ENCODE results near the gene CNTNAP2.

CNTNAP2 gene

DNA sequence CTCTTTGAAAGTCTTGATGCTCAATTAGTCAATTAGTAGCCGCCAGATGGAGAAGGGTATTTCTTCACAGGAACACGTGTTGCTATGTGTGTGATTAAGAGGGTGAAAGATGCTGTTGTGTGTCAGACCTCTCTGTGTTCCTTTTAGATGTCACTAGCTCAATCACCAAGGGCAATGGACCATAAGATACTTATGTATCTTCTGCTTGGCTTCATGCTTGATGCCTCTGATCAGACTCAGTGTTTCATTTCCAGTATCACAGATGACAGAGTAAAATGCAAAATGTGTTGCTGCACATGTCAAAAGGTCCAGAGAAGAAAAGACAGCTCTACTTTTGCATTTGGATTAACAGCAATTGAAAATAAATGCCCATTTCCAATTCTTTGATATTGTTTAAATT, 865.9 kb downstream of the CNTNAP2 start:
- in situ Hi-C loops (cut with HindIII; ENCODE audit: low sequenced_read_pairs), result no loop called here

DNA sequence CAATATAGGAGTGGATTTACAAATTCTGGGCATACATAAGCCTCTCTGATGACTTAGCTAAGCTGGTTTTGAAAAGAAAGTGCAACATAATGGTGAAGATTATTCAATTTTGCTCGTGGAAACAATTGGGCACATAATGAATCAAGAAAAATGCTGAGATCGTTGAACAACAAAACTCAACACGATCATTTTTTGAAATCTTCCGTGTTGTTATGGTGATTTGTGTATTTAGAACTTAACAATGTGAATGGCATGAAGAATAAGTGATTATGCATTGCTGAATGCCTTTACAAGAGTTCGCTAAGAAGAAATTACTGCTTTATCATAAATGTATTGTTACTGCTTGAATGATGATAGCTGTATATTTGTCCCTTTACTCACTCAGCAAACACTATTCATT, 875.0 kb downstream of the CNTNAP2 start:
- in situ Hi-C loops (cut with HindIII; ENCODE audit: low sequenced_read_pairs), result no loop called here

DNA sequence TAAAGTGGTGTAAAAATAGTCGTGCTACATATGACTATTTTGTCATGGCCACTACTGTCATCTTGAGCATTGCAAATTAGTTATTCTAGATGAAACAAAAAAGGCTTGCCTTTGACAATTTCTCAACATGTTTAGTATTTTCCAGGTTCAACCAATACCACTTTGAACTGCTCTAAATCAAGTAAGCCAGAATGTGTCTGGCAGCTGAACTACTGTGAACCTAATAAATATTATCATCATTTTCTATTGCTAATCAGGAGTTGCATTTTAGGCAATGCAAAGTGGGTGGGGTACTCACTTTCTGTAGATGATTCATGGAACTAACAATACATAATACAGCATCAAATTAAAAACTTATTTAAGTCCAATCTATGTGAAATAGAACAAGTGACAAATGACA, 877.2 kb downstream of the CNTNAP2 start:
- in situ Hi-C loops (cut with HindIII; ENCODE audit: low sequenced_read_pairs), result no loop called here

DNA sequence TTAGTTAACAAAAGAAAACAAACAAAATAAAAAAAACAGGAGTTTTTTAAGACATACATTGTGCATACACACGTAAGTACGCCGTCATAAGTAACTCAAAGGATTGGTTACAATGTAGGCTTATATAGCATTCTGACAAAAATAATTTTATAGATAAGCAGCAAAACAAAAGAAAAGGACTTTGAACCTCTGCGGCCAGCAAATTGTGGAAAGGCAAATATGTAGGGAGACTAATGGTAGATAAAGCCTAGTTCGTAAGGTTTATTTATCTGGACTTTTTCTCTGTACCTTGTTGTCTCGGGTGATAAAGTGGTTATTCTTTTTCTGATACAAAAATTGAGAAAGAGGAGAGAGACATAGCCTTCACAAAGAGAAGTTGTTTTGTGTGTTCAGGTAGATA, 891.9 kb downstream of the CNTNAP2 start:
- in situ Hi-C loops (cut with HindIII; ENCODE audit: low sequenced_read_pairs), result no loop called here

DNA sequence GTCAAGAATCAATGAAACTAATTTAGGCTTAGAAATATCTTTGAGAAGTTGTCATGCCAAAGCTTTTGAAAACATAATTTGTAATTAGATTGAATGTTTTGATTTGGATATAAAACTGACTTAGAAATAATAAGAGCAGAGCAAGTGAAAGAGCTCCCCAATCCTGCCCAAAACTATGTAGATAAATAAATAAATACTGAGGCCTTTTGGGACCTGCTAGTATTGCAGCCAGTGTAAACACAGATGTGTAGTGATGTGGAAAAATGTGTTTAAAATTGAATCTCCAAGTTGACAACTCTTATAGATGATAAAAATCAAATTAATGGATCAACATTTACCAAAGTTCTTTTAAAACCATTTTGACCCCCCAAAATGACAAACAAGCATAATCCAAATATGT, 896.1 kb downstream of the CNTNAP2 start:
- in situ Hi-C loops (cut with HindIII; ENCODE audit: low sequenced_read_pairs), result no loop called here

DNA sequence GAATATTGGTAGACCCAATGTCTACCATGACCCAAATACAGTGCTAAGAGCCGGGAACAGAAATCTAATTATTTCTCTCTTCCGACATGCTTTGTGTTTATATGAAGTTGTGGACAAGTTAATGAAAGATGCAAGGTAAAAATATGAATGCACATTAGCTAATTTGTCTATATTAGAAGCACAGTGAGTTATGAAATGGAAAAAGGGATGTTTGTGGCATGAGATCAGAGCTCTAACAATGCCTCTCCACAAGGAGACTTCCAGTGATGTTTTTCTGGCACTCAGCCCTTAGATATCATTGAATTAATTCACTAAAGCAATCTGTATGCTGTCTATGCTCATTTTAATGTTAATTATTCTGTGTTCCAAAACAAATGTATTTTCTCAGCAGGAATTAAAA, 897.2 kb downstream of the CNTNAP2 start:
- in situ Hi-C loops (cut with HindIII; ENCODE audit: low sequenced_read_pairs), result no loop called here

DNA sequence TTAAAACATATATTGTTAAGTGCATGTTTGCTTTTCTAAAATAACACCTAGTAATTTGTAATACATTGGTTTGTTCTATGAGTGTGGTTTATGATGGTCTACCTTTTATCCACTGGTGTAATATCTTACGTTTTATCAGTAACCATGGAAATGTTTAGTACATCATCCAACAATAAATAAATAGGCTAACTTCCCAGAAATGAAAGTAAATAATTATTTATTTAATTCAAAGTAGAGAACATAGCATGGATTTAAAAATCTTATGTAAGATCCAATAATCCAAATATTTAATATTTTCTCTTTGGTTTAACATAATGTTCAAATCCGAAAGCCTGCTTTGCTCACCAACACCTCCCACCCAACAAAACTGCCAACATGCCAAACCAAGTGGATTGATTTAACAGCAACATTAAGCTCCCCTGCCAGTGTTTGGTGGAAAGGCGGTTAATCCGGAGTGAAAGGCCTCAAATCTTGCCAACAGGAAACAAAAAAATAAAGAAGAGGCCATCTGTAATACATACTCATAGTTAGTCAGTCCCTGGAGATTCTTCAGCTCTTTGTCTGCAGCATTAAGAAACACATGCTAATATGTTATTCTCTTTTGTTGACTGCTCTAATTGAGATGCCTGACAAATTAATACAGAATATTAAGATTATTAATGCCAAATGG, 897.8 kb downstream of the CNTNAP2 start:
- in situ Hi-C loops (cut with HindIII; ENCODE audit: low sequenced_read_pairs), result no loop called here

DNA sequence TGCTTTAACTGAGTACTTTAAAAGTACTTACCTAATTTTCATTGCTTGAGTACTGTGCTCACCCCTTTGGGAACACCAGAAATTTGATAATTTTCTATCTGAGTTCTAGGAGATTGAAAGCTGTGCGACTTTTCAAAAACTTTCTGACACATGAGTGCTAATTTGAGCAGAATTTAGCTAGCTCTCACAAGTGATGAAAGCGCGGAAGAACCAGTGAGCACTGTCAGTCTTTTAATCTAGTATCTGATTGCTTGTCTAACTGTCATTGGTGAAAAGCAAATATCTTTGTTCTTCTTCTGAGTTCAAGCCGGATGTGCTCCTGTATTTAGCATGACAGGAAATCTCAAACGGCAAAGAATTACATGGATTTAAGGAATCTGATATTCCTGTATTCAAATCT, 899.4 kb downstream of the CNTNAP2 start:
- in situ Hi-C loops (cut with HindIII; ENCODE audit: low sequenced_read_pairs), result no loop called here

DNA sequence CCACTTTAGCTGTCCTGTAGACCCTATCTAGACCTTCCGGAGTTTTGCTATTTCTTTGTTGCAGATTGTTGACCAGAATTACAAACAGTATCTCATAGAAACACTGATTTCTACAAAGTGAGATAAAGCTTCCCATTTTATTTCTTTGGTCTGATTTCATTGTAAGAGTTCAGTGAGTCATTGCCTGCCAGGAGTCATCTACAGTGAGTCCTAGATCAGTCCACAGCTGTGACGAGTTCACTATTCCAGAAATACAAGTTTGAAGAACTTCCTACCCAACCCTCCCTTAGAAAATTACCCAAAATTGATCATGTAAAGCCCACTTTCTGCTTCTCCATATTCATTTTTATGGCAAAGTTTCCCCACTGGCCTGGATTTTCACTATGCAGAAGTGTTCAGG, 905.5 kb downstream of the CNTNAP2 start:
- in situ Hi-C loops (cut with HindIII; ENCODE audit: low sequenced_read_pairs), result no loop called here

DNA sequence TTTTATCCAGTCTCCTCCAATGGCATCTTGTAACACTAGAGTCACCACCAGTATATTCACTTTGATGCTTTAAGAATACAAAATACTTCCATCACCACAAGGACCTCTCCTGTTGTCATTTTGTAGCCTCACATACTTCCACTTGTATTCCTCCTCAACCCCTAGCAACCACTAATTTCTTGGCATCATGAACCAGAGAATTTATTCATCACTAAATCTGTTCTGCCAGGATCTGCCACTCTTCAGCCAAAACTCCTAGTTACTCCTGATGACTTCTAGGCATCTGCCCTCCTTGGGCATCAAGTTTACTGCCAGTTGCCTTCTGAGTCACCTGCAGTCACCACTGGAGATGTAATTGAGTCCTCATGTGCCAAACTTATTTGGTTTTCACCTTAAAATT, 906.8 kb downstream of the CNTNAP2 start:
- in situ Hi-C loops (cut with HindIII; ENCODE audit: low sequenced_read_pairs), result no loop called here

DNA sequence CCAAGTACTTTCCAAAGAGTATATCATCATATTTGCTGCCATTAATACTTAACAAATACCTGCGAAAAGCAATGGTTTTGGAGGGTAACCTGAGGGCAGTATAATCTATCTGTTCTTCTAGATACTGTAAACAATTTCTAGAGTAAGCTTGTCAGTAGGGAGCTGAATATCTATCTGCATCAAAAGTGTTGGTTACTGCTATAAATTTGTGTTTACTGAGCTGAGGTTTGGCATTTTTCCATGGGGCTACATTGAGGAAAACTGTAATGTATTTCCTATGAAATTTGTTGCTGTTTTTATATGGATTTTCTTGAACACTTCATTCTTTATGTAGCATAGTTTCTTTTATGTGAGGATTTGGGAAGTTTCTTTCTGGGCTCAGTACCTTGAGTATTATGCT, 913.4 kb downstream of the CNTNAP2 start:
- in situ Hi-C loops (cut with HindIII; ENCODE audit: low sequenced_read_pairs), result no loop called here

DNA sequence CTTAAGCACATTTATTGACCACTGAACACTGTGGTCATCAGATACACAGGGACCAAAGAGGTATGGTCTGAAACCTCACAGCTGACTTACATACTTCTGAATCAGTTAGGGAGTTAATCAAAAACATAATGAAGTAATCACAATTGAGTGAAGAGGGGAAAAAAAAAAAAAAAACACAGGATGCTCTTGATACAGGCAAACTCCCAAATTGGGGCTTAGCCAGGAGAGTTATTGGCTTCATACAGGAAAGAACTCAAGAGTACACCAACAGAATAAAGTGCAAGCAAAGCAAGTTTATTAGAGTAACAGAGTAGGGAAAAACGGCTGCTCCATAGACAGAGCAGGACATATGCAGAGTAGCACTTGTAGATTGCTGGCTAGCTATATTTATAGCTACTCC, 917.0 kb downstream of the CNTNAP2 start:
- in situ Hi-C loops (cut with HindIII; ENCODE audit: low sequenced_read_pairs), result no loop called here

DNA sequence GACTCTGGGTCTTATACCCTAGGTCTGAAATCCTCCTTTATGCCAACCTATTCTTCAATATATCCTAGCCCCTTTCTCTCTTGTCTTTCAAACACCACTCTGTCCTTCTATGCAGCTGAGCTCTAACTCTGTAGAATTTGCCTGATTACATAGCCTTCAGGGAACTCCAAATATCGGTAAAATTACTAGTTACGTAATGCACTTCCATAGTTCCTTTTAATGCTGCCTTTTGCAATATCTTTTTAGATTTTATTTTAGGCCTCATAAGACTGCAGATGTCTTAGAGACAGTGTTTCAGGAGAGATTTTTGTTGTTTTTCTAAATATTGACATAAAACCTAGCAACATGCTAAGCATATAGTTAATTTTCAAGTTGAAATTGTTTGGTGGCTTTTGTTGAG, 924.8 kb downstream of the CNTNAP2 start:
- in situ Hi-C loops (cut with HindIII; ENCODE audit: low sequenced_read_pairs), result no loop called here

DNA sequence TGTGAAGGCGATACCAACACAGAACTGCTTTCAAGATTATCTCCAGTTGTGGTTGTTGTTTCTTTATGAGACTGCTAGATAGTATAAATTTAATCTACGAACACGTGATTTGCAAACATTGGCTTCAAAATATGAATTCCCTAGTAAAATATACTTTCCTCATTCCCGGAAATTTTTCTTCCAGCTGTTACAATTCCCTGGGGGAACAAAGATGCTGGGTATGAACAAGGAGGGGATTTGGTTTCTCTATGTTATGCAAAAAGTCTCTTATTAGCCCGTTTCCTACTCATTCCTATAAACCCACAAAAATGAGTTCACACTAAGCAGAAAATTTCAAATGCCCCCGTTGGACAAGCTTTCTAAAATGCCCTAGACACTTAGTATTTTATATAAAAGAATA, 928.3 kb downstream of the CNTNAP2 start:
- in situ Hi-C loops (cut with HindIII; ENCODE audit: low sequenced_read_pairs), result no loop called here

DNA sequence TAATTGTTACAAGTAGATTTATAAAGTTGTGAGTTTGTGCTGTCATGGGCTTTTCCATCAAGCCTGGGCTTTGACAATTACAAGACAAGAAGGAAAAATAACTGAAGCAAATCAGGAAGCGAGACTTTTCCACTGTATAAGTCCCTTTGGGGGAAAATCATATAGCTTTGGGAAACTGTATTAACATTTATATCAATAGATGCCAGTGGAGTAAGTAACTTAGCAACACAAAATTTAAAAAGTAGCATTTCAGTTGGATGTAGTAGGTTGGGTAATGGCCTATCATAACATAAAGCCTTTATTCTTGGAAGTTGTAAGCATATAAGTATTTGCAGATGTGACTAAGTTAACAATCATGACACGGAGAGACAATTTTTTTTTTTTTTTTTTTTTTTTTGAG, 931.1 kb downstream of the CNTNAP2 start:
- in situ Hi-C loops (cut with HindIII; ENCODE audit: low sequenced_read_pairs), result no loop called here

DNA sequence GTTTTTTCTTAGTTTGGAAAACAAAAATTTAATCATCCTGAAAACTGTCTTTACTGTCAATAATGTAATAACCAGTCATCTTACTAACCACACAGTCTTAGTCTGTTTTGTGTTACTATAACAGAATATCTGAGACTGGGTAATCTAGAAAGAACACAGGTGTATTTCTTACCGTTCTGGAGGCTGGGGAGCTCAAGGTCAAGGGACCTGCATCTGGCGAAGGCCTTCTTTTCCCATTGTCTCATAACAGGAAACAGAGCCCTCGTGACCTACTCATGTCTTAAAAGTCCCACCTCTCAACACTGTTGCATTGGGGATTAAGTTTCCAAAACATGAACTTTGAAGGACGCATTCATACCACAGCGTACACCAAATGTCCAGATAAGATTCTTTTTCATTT, 932.3 kb downstream of the CNTNAP2 start:
- in situ Hi-C loops (cut with HindIII; ENCODE audit: low sequenced_read_pairs), result no loop called here

DNA sequence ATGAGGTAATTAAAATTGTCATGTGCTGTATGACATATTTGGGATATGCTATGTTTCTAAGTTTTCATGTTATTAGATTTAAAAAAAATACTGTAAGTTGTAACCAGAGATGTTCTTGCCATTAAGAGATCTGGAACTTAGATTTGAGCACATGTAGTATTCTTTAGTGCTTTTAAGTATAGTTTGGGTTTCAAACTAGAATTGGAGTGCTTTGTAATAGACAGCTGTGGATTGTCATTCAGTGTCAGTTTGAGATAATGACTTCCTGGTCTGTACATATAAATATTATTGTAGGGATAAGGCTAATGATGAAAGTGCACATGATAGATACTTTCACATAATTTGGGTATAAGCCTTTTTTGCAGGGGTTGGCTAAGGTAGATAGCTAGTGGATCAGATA, 936.2 kb downstream of the CNTNAP2 start:
- in situ Hi-C loops (cut with HindIII; ENCODE audit: low sequenced_read_pairs), result no loop called here

DNA sequence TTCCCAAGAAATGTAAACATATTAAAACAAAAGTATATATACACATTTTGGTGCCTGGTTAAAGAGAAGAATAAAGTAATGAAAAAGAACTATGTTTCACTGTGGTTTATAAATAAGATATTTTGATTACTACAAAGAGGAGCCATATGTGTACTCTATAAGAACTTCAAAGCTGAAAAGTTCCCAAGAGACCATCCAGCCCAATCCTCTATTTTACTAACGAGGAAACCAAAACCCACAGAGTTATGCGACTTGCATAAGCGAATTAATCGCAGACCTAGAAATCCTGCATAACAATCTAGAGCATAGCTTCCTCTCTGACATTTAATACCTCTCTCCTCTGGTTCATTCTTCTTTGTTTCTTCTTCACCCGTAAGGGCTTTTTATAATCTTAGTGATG, 937.1 kb downstream of the CNTNAP2 start:
- in situ Hi-C loops (cut with HindIII; ENCODE audit: low sequenced_read_pairs), result no loop called here

DNA sequence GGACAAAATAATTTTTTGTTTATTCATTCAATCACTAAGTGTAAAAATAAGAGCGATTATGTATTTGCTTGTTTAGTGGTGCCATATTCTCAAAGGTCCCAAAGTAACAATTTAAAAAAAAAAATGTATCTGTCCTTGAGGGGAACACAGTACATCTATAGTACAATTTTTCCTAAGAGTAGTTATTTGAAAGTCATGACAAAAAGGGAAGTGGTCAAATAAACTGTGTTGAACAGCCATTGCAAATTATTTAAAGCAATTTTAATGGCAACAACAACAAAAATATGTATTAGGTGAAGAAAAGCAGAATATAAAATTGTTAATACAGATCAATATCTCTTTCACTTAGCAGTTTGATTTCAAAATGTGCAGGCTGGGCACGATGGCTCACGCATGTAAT, 943.5 kb downstream of the CNTNAP2 start:
- in situ Hi-C loops (cut with HindIII; ENCODE audit: low sequenced_read_pairs), result no loop called here

DNA sequence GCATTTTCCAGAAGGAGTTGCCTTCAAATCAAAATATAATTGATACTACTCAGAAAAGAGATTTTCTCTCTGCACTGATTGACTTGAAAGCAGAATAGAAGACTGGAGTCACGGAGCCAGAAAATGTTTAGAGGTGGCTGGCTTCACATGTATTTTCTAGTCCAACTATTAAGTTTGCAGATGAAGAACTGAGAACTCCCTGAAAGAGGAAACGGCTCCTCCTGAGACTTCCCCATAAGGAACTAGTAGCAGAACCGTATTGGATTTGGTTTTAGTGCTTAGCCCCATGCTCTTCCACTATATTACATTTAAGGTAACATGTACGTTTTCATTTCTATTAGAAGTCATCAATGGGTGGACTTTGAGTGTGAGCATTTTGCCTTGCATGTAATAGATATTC, 946.3 kb downstream of the CNTNAP2 start:
- in situ Hi-C loops (cut with HindIII; ENCODE audit: low sequenced_read_pairs), result no loop called here

DNA sequence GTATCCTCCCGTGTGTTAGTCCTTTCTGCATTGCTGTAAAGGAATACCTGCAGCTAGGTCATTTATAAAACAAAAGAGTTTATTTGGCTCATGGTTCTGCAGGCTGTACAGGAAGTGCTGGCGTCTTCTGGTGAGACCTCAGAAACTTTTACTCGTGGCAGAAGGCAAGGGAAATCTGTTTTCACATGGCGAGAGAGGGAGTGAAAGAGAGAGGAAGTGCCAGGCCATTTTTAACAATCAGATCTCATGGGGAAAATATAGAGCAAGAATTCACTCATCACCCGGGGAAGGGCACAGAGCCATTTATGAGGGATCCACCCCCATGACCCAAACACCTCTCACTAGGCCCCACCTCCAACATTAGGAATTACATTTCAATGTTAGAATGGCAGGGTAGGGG, 952.2 kb downstream of the CNTNAP2 start:
- in situ Hi-C loops (cut with HindIII; ENCODE audit: low sequenced_read_pairs), result no loop called here

DNA sequence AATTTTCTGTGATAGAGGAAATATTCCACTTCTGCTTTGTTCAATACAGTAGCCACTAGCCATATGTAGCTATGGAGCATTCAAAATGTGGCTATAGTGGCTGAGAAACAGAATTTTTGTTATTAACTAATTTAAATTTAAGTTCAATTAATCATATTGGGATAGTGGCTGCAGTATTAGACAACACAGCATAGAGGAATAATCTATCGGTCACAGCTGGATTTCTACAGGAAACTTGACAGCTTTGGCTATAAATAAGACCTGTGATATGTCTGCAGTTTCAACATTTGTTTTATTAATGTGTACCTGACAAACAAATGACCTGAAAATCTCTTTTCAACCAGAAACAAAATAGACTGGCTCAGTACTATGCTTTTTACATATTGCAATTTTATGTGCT, 953.2 kb downstream of the CNTNAP2 start:
- in situ Hi-C loops (cut with HindIII; ENCODE audit: low sequenced_read_pairs), result no loop called here

DNA sequence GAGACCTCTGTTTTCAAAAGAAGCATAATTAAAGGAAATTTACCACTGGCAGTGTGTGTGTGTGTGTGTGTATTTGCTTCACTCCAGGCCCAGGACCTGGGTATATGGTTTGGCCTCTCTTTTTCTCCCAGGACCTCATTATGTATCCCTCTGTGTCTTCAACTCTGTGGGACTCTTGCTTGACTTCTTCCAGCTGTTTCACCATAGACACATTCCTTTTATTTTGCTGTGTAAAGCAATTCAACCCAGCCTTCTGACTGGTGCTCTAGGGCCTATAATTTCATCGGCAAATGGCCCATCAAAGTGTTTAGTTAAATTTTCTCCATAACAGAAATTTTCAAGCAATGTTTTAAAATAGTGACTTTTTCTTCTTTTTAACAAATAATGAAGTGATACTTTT, 954.3 kb downstream of the CNTNAP2 start:
- in situ Hi-C loops (cut with HindIII; ENCODE audit: low sequenced_read_pairs), result no loop called here

DNA sequence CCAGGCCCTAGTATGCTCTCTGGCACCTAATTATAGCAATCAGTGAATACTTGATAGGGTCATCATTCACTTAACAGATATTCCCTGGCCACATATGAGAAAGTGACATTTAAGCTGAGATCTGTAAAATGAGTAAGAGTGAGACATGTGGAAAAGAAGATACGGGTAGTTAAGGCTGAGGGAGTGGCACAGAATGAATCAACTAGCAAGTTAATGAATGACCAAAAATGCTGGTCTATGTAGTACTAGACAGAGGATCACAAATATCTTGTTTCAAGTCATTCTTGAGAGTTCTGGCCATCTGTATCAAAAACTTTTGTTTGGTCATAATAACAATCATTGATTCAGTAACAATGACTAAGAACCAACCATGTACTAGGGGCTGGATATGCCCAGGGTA, 954.9 kb downstream of the CNTNAP2 start:
- in situ Hi-C loops (cut with HindIII; ENCODE audit: low sequenced_read_pairs), result no loop called here
